Measurements from ENCODE around the gene ZDHHC11B. TPM values are rescaled to one million over a fixed set of nuclear protein-coding genes. Genes with fewer than 3 reads are reported as not detected.
"Not testable (repeated sequence)": the region's sequence is repeated elsewhere in the genome, so short reads cannot be mapped to it uniquely, and the experiment has no call there.

Gene ZDHHC11B
- total RNA-seq, 1 donor from 2014 or later: not detected

DNA sequence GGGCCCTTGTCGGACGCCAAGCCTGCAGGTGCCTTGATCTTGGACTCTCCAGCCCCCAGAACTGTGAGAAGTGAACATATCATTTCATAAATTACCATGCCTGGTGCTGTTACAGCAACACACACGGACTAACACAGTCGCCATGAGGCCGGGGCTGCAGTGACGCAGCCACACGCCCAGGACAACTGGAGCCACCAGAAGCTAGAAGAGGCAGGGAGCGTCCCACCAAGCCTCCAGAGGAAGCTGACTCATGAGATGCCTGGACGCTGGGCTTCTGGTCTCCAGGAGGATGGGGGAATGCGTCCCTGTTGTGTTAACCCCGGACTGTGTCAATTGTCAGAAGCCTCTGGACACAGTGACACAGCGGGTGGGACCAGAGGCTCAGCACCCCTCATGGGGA, 97.6 kb downstream of the ZDHHC11B start:
- DNase-seq (ENCODE audit: low read depth in 2 of 2): not testable (repeated sequence)

DNA sequence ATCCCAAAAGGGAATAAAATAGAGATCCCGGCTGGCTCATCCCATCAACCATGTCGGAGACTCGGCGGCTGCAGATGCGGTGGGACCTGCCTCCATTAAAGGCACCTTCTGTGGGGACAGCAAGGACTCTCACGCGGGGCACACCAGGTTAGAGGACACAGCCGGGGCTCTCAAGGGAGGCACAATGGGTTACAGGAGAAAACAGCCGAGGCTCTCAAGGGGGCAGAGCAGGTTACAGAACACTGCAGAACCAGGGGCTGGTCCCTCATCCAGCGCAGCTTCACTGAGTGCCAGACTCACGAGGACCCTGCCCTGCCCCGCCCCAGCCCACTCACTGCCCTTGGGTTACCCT, 98.4 kb downstream of the ZDHHC11B start:
- not testable (repeated sequence) for DNase-seq (ENCODE audit: low read depth in 2 of 2)

DNA sequence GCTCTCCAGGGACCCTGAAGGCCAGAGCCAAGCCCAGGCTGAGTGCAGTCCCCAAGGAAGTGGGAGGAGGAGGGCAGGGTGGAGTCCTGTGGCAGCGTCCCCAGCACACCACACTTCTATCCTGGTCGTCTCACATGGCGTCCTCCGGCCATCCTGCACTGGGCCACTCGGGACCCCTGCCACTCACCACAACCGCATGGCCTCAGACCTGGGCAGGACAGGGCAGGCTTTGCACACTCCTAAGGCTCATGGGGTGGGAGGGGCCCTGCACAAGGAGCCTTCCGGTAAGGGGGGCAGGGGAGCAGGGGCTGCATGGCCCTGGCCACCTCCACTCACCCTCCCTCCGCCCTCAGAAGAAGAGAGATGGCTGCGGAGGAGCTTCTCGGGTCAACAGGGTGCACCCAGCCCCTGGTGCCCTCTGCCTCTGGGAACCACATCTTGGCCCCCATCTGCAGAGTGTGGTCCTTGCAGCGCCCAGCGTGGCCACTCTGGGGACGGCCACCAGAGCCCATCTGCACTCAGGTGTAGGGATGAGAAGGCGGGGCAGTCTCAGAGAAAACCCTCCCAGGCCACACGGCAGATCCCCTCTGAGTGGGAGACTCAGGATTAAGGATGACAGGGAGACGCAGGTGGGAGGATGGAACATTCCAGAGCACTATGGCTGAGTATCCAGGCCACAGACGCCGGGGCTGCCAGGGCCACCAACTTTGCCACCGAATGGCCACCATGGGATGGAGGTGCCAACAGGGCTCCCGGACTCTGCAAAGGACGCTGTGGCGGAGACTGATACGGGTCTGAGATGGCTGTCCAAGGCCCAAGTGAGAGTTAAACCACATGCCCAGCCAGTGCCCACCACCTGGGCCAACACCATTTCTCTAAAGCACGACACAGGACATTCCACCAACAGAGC, 99.0 kb downstream of the ZDHHC11B start:
- no peak for DNase-seq (ENCODE audit: low read depth in 2 of 2)

DNA sequence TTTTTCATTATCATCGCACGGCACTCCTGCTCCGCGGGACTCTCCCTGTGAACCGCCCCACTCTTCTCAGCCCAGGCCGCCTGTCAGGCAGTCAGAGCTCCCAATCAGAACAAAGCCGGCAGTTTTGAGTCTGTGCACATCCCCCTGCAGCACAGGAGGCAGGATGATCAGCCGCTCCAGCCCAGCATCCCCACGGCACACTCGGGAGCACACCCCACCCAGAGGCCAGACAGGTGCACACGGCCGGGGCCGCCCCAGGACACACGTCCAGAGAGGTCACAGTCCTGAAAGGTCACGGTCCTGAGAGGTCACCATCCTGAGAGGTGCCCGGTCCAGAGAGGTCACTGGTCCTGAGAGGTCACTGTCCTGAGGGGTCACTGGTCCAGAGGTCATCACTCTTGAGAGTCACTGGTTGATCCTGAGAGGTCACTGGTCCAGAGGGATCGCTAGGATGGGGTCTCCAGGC, 99.7 kb downstream of the ZDHHC11B start:
- no peak for DNase-seq (ENCODE audit: low read depth in 2 of 2)

DNA sequence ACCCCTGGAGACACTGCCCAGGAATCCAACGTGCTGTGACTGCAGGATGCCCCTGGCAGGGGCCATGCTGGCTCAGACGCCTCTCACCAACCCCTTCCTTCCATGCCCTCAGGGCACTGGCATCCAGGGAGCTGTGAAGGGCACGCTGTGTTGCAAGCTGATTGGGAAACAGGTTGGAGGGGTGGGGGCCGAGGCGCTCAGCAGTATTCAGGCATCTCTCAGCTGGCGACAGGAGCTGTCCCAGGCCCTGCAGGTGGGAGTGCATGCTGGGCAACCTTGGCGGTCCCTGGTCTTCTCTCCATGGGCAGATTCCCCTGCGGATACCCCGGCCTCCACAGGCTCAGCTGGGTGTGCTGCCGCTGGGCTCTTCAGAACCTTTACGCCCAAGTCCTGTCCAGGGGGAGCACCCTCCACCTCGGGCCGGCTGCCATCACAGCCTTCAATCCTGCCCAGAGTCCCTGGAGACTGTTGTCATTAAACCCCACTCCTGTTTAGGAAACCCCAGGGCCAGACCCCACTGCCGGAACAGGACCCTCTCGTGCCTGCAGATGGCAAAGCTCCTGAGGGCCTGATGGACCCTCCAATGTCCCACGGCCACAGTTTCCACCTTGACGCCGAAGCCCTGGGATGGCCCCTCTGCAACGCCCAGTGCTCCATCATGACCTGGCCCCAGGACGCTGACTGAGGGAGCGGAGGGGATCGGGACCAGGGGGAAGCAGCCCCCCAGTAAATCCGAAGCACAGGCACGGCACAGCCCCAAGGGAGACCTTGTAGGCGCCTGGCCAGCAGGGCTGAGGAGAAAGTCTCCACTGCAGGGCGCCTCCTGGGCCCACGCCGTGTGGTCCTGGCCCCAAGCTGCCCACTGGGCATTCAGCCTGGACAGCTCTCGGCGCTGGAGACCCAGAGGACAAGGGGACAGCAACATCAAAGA, 100.7 kb downstream of the ZDHHC11B start:
- DNase-seq (ENCODE audit: low read depth in 2 of 2): no peak

DNA sequence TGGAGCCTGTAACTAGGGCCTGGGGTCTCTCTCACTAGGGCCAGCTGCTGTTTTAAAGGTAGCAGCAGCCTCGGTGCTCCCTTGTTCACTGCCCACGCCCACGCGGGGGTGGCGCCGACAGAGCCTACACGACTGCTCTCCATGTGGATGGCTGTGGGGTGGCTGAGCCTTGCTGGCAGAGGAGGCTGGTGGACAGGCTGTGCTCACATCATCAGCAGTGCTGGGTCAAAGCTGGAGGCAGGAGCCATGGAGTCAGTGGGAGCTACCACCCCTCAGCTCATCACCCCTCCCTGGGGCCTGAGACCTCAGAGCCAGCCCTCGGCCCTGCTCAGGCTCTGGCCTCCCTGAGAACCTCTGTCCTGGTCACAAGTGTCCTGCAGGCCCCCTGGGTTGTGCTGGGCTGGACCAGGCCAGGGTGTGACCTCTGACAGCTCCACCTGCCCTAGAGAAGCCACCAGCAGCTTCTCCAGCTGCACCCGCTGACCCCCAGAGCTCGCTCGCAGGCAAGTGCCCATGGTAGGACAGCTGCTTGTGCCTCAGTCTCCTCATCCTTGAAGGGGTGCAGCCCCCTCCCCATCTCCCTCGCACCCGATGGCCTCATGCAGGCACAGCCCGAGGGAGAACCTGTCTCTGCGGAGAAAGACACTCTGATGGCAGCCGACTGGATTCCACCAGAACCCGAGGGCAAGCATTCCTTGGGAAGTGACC, 101.7 kb downstream of the ZDHHC11B start:
- DNase-seq (ENCODE audit: low read depth in 2 of 2): not testable (repeated sequence)

DNA sequence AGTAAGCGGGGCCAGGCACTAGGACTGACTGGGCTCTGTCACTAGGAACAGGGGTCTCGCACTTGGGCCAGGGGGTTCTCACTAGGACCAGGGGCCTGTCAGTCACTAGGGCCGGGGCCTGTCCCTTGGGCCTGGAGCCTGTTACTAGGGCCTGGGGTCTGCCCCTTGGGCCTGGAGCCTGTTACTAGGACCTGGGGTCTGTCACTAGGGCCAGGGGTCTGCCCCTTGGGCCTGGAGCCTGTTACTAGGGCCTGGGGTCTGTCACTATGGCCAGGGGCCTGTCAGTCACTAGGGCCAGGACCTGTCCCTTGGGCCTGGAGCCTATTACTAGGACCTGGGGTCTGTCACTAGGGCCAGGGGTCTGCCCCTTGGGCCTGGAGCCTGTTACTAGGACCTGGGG, 102.3 kb downstream of the ZDHHC11B start:
- not testable (repeated sequence) for DNase-seq (ENCODE audit: low read depth in 2 of 2)

DNA sequence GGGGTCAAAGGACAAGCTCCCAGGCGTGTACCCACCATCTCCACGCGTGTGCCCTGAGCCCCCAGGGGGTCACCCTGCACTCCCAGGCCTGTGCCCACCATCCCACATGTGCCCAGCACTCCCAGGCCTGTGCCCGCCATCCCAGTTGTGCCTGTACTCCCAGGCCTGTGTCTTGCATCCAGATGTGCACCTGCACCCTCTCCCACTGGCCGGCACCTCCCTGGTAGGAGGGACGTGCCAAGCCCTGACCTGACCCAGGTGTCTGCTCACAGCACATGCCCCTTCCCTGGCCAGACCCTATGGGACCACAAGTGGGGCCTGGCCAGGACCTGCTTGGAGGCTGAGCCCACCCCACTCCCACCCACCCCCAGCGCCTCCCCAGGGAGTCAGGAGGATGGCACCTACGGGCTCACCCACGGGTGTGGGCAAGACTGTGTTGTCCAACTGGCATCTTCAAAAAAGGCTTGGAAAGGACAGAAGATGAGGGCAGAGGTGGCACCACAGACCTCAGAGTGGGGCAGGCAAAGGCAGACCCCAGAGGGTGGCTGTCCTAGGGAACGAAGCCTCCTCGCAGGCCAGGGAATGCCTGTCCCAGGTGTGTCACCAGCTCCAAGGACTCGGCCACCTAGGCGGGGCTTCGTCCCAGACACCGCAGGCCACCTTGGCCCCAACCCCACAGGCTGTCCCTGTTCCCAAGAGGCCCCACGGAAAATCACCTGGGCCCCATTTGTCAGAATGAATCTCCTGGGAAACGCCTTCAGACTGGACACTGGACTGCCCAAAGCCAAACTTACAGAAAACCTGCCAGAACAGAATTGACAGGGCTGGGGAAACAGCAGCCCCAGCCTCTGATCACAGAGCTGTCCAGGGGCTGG, 103.0 kb downstream of the ZDHHC11B start:
- not testable (repeated sequence) for DNase-seq (ENCODE audit: low read depth in 2 of 2)

DNA sequence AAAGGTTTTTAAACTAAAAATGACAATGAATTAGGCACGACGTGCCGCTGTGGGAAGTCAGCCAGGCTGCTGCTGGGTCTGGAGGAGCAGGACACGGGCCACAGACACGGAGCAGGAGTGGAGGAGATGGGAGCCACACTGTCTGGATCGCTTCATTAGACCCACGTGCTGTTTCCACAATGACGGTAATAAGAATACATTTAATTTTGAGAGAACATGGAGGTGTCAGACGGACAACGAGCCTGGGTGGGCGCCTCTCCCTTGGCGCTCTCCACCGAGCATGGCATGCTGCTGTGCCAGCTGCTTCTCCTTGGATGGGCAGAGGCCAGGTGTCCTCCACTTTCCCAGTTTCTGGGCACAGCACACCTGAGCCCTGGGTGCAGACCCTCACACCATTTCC, 103.7 kb downstream of the ZDHHC11B start:
- not testable (repeated sequence) for DNase-seq (ENCODE audit: low read depth in 2 of 2)

DNA sequence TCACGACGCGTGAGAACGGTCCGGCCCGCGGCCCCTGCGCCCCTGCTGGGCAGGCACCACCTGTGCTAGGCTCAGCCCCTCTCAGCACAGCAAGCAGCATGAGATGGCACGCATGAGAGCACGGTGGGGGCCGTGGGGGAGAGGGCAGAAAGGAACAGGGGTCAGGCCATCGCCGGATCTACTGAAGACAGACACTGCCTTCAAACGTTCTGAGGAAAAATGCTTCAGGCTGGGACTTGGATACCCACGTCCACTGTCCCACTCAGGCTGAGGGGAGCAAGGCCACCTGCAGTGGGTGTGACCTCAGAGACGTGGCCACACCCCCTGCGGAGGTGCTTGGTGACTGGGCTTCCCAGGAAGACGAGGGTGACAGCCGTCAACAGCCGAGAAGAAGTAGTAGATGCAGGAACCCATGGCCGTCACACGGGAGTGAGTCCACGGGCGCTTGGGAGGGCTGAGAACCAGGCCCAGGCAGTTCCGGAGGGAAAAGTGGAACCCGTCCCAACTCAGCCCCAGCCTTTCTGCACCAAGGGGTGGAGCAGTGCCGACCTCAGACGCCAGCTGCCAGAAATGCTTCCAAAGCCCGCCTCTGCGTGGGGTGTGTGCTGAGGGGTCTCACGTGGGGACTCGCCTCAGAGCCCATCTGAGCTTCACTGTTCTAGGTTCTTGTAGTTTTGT, 104.3 kb downstream of the ZDHHC11B start:
- DNase-seq (ENCODE audit: low read depth in 2 of 2): not testable (repeated sequence)

DNA sequence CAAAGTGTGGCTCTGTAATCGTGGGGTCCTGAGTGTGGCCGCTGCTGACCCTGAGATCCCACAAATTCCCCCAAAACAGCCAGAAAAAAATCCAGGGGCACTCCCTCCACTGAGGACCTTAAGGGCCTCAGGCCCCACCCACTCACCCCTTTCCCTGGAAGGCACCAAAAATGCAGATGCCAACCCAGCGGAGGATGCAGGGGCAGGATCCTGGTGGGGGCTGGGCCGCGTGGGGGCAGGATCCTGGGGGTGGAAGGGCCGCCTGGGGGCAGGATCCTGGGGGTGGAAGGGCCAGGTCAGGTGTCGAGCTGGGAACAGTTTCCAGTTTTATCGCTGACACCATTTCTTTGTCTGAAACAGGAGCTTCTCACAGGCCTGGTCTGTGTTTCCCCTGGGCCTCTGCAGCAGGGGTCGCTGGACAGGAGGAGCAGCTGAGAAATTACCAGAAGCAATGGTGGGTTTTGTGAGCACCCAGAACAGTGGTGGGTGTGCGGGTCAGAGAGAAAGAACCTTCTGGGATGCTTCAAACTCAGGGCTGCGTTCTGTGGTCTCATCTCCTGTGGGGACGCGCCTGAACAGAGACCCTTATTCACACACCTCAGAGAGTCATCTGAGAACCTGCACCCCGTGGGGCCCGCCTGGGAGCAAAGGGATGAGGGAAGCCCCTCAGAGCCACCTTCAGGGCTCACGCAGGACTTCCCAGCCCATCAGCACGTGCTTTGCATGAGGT, 105.2 kb downstream of the ZDHHC11B start:
- DNase-seq (ENCODE audit: low read depth in 2 of 2): not testable (repeated sequence)

DNA sequence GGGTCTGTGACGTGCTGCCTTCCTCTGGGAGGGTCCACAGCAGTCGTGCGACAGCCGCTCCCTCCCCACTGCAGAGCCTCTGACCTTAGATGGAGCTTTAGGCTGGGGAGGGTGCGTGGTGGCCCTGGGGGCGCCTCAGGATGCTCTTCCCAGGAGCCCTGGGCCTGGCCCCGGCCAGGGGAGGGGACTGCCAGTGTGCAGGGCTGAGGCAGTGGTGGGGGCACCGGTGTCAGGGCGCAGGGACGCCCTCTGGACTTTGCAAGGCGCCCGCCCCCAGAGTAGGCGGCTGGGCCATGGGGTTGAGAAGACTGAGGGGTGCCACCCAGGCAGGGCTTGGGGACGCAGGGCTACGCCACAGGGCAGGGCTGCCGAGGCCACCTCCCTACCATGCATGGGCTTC, 106.0 kb downstream of the ZDHHC11B start:
- DNase-seq (ENCODE audit: low read depth in 2 of 2): not testable (repeated sequence)

DNA sequence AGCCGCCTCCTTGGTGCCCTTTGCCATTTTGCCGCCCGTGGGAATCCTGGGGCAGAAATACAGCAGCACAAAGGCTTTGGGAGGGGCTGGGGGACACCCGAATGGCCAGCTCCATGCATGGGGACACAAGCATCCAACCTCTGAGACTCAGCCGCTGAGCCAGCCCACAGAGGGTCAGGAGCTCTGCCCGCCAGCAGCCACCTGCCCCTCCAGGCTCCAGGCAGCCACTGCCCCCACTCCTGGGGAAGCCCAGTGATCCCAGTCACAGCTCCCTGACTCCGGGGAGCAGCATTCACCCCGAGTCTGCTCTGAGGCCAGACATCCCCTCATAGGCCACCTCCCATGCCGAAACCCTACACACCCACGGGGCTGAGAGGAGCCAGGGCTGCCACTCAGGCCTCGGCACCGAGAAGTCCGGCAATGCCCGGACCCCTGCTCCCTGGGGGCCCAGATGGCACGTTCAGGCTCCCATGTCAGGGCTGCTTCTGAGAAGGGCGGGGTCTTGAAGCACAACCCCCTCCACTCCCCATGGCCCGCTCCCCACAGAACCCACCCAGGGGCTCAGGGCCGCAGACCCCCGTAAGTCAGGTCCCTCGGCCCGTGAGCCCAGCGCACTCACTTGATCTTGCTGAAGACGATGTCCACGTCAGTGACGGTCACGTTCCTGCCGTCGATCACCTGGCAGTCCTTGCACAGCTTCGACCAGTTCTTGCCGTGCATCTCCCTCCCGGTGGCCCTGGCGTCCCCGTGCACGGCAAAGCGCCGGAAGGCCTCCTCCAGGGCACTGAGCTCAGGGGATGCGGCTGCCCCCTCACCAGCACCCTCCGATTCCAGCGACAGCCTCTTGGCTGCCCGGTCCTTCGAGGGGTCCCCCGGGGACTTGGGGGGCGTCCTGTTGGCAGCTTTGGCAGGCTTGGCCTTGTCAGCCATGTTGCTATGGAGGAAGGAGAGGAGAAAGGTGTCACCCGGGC, 107.1 kb downstream of the ZDHHC11B start:
- no peak for DNase-seq (ENCODE audit: low read depth in 2 of 2)

DNA sequence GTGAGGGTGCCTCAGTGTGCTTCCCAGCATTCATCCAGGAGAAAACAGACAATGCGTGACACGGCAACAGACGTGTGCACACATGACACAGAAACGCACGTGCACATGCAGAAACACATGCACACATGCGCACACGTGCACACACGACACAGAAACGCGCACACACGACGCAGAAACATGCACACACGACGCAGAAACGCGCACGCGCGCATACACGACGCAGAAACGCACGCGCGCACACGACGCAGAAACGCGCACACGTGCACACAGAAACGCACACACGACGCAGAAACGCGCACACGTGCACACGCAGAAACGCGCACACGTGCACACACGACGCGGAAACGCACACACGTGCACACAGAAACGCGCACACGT, 107.8 kb downstream of the ZDHHC11B start:
- no peak for DNase-seq (ENCODE audit: low read depth in 2 of 2)

DNA sequence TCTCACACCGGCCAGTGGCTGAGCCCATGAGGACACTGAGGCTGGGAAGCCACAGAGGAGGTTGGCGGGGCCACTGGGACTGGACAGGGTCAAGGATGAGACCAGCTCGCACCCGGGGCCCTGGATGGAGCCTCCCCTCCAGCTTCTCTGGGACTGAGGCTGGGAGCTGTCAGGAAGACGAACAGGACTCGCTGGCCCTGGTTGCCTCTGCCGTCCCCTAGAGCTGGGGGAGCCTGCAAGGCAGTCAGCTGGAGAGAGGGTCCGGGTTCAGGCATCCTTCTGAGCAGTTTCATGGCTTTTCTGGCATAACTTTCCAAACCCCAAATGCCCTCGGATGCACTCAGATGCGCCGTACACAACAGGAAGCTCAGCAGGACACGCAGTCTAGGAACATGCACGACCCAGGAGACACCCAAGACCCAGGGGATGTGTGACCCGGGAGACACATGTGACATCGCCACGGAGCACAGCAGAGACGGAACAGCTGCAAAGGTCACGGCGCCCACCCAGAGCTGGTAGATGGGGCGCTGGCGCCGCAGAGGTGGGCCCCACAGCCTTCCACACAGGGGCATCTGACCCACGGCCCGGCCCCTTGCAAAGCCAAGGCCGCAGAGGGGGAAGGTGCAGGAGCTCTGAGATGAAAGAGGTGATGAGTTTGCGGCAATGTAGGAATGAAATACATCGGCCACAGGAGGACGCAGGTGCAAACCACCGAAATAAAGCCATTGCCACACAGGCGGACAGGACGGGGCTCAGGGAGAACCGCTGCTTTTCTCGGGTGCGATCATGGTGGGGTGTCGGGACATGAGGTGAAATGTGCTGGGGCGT, 108.4 kb downstream of the ZDHHC11B start:
- DNase-seq (ENCODE audit: low read depth in 2 of 2): no peak

DNA sequence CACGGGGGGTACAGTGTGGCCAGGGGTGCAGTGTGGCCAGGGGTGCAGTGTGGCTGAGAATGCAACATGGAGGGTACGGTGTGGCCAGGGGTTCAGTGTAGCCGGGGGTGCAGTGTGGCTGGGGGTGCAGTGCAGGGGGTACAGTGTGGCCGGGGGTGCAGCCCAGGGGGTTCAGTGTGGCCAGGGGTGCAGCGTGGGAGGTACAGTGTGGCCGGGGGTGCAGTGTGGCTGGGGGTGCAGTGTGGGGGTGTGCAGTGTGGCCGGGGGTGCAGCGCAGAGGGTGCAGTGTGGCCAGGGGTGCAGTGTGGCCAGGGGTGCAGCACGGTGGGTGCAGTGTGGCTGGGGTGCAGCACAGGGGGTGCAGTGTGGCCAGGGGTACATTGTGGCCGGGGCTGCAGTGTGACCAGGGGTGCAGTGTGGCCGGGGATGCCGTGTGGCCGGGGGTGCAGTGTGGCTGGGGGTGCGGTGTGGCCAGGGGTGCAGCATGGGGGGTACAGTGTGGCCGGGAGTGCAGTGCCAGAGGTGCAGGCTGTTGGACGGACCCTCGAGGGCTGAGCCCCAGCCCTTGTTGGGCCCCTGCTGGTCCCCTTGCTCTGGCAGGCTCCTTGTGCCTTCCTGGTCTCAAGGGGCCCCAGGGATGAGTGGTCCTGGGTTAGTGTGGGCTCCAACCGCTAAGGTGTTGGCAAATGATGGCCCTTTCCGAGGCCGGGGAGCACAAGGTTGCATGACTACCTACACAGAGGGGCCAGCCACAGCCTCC, 109.2 kb downstream of the ZDHHC11B start:
- DNase-seq (ENCODE audit: low read depth in 2 of 2): no peak

DNA sequence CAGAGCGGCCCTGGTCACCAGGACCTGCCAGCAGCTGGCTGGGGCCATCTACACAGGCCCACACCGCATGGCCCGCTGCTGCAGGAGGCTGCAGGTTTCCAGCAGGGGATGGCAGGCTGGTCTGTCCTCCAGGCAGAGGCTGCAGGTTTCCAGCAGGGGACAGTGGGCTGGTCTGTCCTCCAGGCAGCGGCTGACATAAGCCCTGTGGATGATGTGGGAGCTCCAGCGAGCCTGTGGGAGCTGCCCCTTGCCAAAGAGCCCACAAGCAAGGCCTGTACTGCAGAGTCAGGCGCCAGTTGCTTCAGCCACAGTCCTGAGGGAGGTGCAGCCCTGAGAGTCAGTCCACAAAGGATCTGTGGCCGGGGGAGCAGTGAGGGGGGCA, 109.9 kb downstream of the ZDHHC11B start:
- no peak for DNase-seq (ENCODE audit: low read depth in 2 of 2)

Measured in lung microvascular endothelial cell (primary cell).